Endodermal cell (in vitro differentiated cells): Measurements from ENCODE around the gene OAS2. TPM values are rescaled to one million over a fixed set of nuclear protein-coding genes. Genes with fewer than 3 reads are reported as not detected.

Experiments
- DNase-seq: peaks from one replicate; pipeline ENCODE4 v3.0.0-alpha.2; 2017
- H3K27ac ChIP-seq: 2 replicates; pipeline ENCODE4 v1.5.1; 2013; ENCODE audit warnings: mild to moderate bottlenecking, low read depth, low read length, moderate library complexity
- H3K27me3 ChIP-seq: 2 replicates; pipeline ENCODE4 v1.6.1; 2013; ENCODE audit warnings: mild to moderate bottlenecking, low read length, moderate library complexity; ENCODE audit not compliant: insufficient read depth, control insufficient read depth, poor library complexity, severe bottlenecking
- H3K36me3 ChIP-seq: 2 replicates; pipeline ENCODE4 v1.7.0; 2013; ENCODE audit warnings: mild to moderate bottlenecking, low read length, moderate library complexity; ENCODE audit not compliant: control insufficient read depth, insufficient read depth
- H3K4me1 ChIP-seq: one replicate; pipeline ENCODE4 v1.7.0; 2013; ENCODE audit warnings: low read length; ENCODE audit not compliant: control insufficient read depth, insufficient read depth
- H3K4me3 ChIP-seq: 2 replicates; pipeline ENCODE4 v1.5.1; 2013; ENCODE audit warnings: mild to moderate bottlenecking, low read length, moderate library complexity
- H3K9ac ChIP-seq: 2 replicates; pipeline ENCODE4 v1.6.1; 2013; ENCODE audit warnings: mild to moderate bottlenecking, low read length, moderate library complexity; ENCODE audit not compliant: poor library complexity, severe bottlenecking; ENCODE audit errors: extremely low read depth
- H3K9me3 ChIP-seq: 2 replicates; pipeline ENCODE4 v1.6.1; 2013; ENCODE audit warnings: mild to moderate bottlenecking, low read length, moderate library complexity; ENCODE audit not compliant: control insufficient read depth
- H3K27ac Mint-ChIP-seq: 2 replicates; pipeline ENCODE4 v1.8.0; 2020; ENCODE audit warnings: mixed read lengths
- H3K27me3 Mint-ChIP-seq: 2 replicates; pipeline ENCODE4 v1.8.0; 2021; ENCODE audit warnings: mild to moderate bottlenecking, mixed read lengths; ENCODE audit not compliant: insufficient read depth
- H3K36me3 Mint-ChIP-seq: 2 replicates; pipeline ENCODE4 v1.8.0; 2020; ENCODE audit warnings: low read depth, mixed read lengths
- H3K4me1 Mint-ChIP-seq: 2 replicates; pipeline ENCODE4 v1.8.0; 2020; ENCODE audit warnings: mixed read lengths
- H3K4me3 Mint-ChIP-seq: 2 replicates; pipeline ENCODE4 v1.8.0; 2020; ENCODE audit warnings: mild to moderate bottlenecking, moderate library complexity, mixed read lengths
- H3K9me3 Mint-ChIP-seq: 2 replicates; pipeline ENCODE4 v1.8.0; 2020; ENCODE audit warnings: mild to moderate bottlenecking, mixed read lengths
- WGBS, 2 experiments: methylation state at CpG; one replicate each; pipeline versions ENCODE4 v1.1.5 to v1.1.7; 2013; ENCODE audit warnings: missing lambda C conversion rate in 2 of 2, mixed read lengths in 1 of 2; ENCODE audit not compliant: insufficient coverage in 1 of 2, insufficient read length in 1 of 2; 5-methylcytosine and 5-hydroxymethylcytosine counted together
- total RNA-seq, 2 donors: library from RNA; stranded (reverse); fragmentation: NEBNext Ultra II Directional in 1 of 2; extraction: Animal tissue kit (Norgen Biotek cat#: 25700) in 1 of 2; gene quantifications; 2 replicates in 1 of 2; 3 replicates in 1 of 2; pipeline ENCODE4 v1.2.1, GENCODE V29; 2021
- TF ChIP-seq, protein P1 (sequence below): fragments of 200-600 bp; sonication (generic); conservative IDR thresholded peaks from 2 replicates; pipeline ENCODE4 v1.5.0; 2021; ENCODE audit warnings: antibody characterized with exemption, mild to moderate bottlenecking

OAS2 gene
- total RNA-seq, 2 donors from 2014 or later = not detected

- H3K4me3 Mint-ChIP-seq = no peak overlapping the region
- DNase-seq = no peak
- no peaks in the 10 kb centered on the region for H3K36me3 Mint-ChIP-seq
These were observed 82.1 kb downstream of the OAS2 start for GRCh38 chr12:113060336-113060960.

GRCh38 chr12:113061061-113061694 lies 82.9 kb downstream of the OAS2 start:
- no peak overlapping the region for H3K4me3 ChIP-seq

More at GRCh38 chr12:113060336-113060960, 82.1 kb downstream of the OAS2 start:
- Mint-ChIP-seq H3K27ac (no peak overlapping the region), H3K4me1 (peaks cover 2% of the 10 kb centered on the region), H3K27me3 (peaks cover 28% of the 10 kb centered on the region), H3K9me3 (no peaks in the 10 kb centered on the region)
- WGBS, 2 experiments = 89 to 91% methylated on average over 7 of the region's 7 CpGs
- TF ChIP-seq, protein P1, sequence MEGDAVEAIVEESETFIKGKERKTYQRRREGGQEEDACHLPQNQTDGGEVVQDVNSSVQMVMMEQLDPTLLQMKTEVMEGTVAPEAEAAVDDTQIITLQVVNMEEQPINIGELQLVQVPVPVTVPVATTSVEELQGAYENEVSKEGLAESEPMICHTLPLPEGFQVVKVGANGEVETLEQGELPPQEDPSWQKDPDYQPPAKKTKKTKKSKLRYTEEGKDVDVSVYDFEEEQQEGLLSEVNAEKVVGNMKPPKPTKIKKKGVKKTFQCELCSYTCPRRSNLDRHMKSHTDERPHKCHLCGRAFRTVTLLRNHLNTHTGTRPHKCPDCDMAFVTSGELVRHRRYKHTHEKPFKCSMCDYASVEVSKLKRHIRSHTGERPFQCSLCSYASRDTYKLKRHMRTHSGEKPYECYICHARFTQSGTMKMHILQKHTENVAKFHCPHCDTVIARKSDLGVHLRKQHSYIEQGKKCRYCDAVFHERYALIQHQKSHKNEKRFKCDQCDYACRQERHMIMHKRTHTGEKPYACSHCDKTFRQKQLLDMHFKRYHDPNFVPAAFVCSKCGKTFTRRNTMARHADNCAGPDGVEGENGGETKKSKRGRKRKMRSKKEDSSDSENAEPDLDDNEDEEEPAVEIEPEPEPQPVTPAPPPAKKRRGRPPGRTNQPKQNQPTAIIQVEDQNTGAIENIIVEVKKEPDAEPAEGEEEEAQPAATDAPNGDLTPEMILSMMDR = no peak
- H3K27me3 ChIP-seq = peaks cover 47% of the 10 kb centered on the region
- no peaks in the 10 kb centered on the region for H3K4me1 ChIP-seq
- no peak overlapping the region for H3K9ac ChIP-seq
- no peak overlapping the region for H3K27ac ChIP-seq
- H3K9me3 ChIP-seq = no peaks in the 10 kb centered on the region
- H3K4me3 ChIP-seq = no peak overlapping the region
- no peaks in the 10 kb centered on the region for H3K36me3 ChIP-seq

More at GRCh38 chr12:113061061-113061694, 82.9 kb downstream of the OAS2 start:
- no peak overlapping the region for H3K27ac Mint-ChIP-seq
- H3K27me3 Mint-ChIP-seq = peaks cover 20% of the 10 kb centered on the region
- no peaks in the 10 kb centered on the region for H3K36me3 Mint-ChIP-seq
- 81 to 93% methylated on average over 7 to 10 of the region's 10 CpGs for WGBS, 2 experiments
- no peaks in the 10 kb centered on the region for H3K36me3 ChIP-seq
- H3K9me3 Mint-ChIP-seq = no peaks in the 10 kb centered on the region
- no peak overlapping the region for H3K27ac ChIP-seq
- H3K9me3 ChIP-seq = no peaks in the 10 kb centered on the region
- H3K27me3 ChIP-seq = peaks cover 39% of the 10 kb centered on the region
- DNase-seq = no peak
- peaks cover 2% of the 10 kb centered on the region for H3K4me1 Mint-ChIP-seq
- H3K4me1 ChIP-seq = no peaks in the 10 kb centered on the region
- H3K4me3 Mint-ChIP-seq = no peak overlapping the region
- TF ChIP-seq, protein P1 = no peak
- H3K9ac ChIP-seq = no peak overlapping the region

Other genes starting within 250 kb of the OAS2 start
- not detected for gene RPH3A, start 186.8 kb upstream of the OAS2 start, total RNA-seq
- not detected for gene OAS1, start 71.6 kb upstream of the OAS2 start, total RNA-seq
- under 1 TPM; 0.64 to 0.84 TPM for gene OAS3, start 40.0 kb upstream of the OAS2 start, total RNA-seq
- gene DTX1, start 78.2 kb downstream of the OAS2 start, total RNA-seq = 1 to 10 TPM; 3.3 to 4.9 TPM
- gene RASAL1, start 157.2 kb downstream of the OAS2 start, total RNA-seq = 1 to 10 TPM in 1 of 2 donors, under 1 TPM in 1; 0.77 to 1.4 TPM
- not detected for gene CFAP73, start 171.2 kb downstream of the OAS2 start, total RNA-seq
- 10 to 100 TPM; 68.1 to 69.0 TPM for gene DDX54, start 207.0 kb downstream of the OAS2 start, total RNA-seq
- gene RITA1, start 207.2 kb downstream of the OAS2 start, total RNA-seq = 10 to 100 TPM; 18.8 to 20.3 TPM
- 10 to 100 TPM; 18.9 to 30.8 TPM for gene TPCN1, start 242.9 kb downstream of the OAS2 start, total RNA-seq